ENCODE data around the gene AGTPBP1. TPM values are rescaled to one million over a fixed set of nuclear protein-coding genes. Genes with fewer than 3 reads are reported as not detected.
A peak's percentile ranks its signal among the peaks of the same experiment; 100 is the strongest.
"Not testable (repeated sequence)": the region's sequence is repeated elsewhere in the genome, so short reads cannot be mapped to it uniquely, and the experiment has no call there.

Gene AGTPBP1
- 18.0 and 20.9 TPM in 2 replicates for total RNA-seq
- long read RNA-seq, full-length matches to known transcripts = 9 of 42 reads
- long read RNA-seq, partial matches to known transcripts = 22 of 42 reads
- long read RNA-seq, other reads (novel, unspliced or antisense) = 11 of 42 reads

- H3K27ac Mint-ChIP-seq (ENCODE audit: unreplicated experiment) = peak within 1 kb of the TSS; percentile 81
- peak within 1 kb of the TSS; percentile 87 for H3K4me3 Mint-ChIP-seq (ENCODE audit: unreplicated experiment)
- peaks cover 12% of the 10 kb centered on the region for H3K27me3 Mint-ChIP-seq (ENCODE audit: unreplicated experiment)
- peaks cover 24% of the 10 kb centered on the region for H3K4me1 Mint-ChIP-seq (ENCODE audit: unreplicated experiment)
- H3K36me3 Mint-ChIP-seq (ENCODE audit: unreplicated experiment) = no peaks in the 10 kb centered on the region
- DNase-seq (ENCODE audit: extremely low spot score, unreplicated experiment) = peak; percentile 98
- no peaks in the 10 kb centered on the region for H3K9me3 Mint-ChIP-seq (ENCODE audit: unreplicated experiment)
- TF ChIP-seq CTCF (IDR thresholded peaks at IDR 0.05) = peak; percentile 17
Observed at GRCh38 chr9:85741875-85742596, at the start of gene AGTPBP1. AGTPBP1 (minus strand) TSS chr9:85741954; CDS start chr9:85712533, 29,421 bp downstream.

- H3K4me1 Mint-ChIP-seq (ENCODE audit: unreplicated experiment); H3K36me3 Mint-ChIP-seq (ENCODE audit: unreplicated experiment); H3K4me3 Mint-ChIP-seq (ENCODE audit: unreplicated experiment); H3K9me3 Mint-ChIP-seq (ENCODE audit: unreplicated experiment); DNase-seq (ENCODE audit: extremely low spot score, unreplicated experiment); H3K27ac Mint-ChIP-seq (ENCODE audit: unreplicated experiment): not testable (repeated sequence)
- peak; percentile 39 for TF ChIP-seq CTCF (IDR thresholded peaks at IDR 0.05)
- H3K27me3 Mint-ChIP-seq (ENCODE audit: unreplicated experiment) = peaks cover 16% of the 10 kb centered on the region
Observed at GRCh38 chr9:85786116-85786515, 44.4 kb upstream of the AGTPBP1 start.

- H3K27ac Mint-ChIP-seq (ENCODE audit: unreplicated experiment); H3K4me1 Mint-ChIP-seq (ENCODE audit: unreplicated experiment); H3K27me3 Mint-ChIP-seq (ENCODE audit: unreplicated experiment); H3K4me3 Mint-ChIP-seq (ENCODE audit: unreplicated experiment); DNase-seq (ENCODE audit: extremely low spot score, unreplicated experiment); H3K36me3 Mint-ChIP-seq (ENCODE audit: unreplicated experiment); H3K9me3 Mint-ChIP-seq (ENCODE audit: unreplicated experiment): not testable (repeated sequence)
Observed at GRCh38 chr9:85773844-85774243, 32.1 kb upstream of the AGTPBP1 start.

- not testable (repeated sequence) for H3K36me3 Mint-ChIP-seq (ENCODE audit: unreplicated experiment); H3K9me3 Mint-ChIP-seq (ENCODE audit: unreplicated experiment); DNase-seq (ENCODE audit: extremely low spot score, unreplicated experiment); H3K4me1 Mint-ChIP-seq (ENCODE audit: unreplicated experiment); H3K27ac Mint-ChIP-seq (ENCODE audit: unreplicated experiment); H3K4me3 Mint-ChIP-seq (ENCODE audit: unreplicated experiment)
- peaks cover 14% of the 10 kb centered on the region for H3K27me3 Mint-ChIP-seq (ENCODE audit: unreplicated experiment)
Observed at GRCh38 chr9:85761802-85762201, 20.0 kb upstream of the AGTPBP1 start.

GRCh38 chr9:85757716-85758115 lies 16.0 kb upstream of the AGTPBP1 start:
- not testable (repeated sequence) for H3K4me1 Mint-ChIP-seq (ENCODE audit: unreplicated experiment); DNase-seq (ENCODE audit: extremely low spot score, unreplicated experiment); H3K36me3 Mint-ChIP-seq (ENCODE audit: unreplicated experiment); H3K4me3 Mint-ChIP-seq (ENCODE audit: unreplicated experiment); H3K9me3 Mint-ChIP-seq (ENCODE audit: unreplicated experiment); H3K27ac Mint-ChIP-seq (ENCODE audit: unreplicated experiment)
- H3K27me3 Mint-ChIP-seq (ENCODE audit: unreplicated experiment) = peaks cover 22% of the 10 kb centered on the region

- H3K27ac Mint-ChIP-seq (ENCODE audit: unreplicated experiment); H3K9me3 Mint-ChIP-seq (ENCODE audit: unreplicated experiment); H3K36me3 Mint-ChIP-seq (ENCODE audit: unreplicated experiment); H3K4me1 Mint-ChIP-seq (ENCODE audit: unreplicated experiment); DNase-seq (ENCODE audit: extremely low spot score, unreplicated experiment); H3K4me3 Mint-ChIP-seq (ENCODE audit: unreplicated experiment): not testable (repeated sequence)
- peaks cover 22% of the 10 kb centered on the region for H3K27me3 Mint-ChIP-seq (ENCODE audit: unreplicated experiment)
Observed at GRCh38 chr9:85756216-85756615, 14.5 kb upstream of the AGTPBP1 start.

GRCh38 chr9:85746309-85746708 lies 4.6 kb upstream of the AGTPBP1 start:
- no peaks in the 10 kb centered on the region for H3K9me3 Mint-ChIP-seq (ENCODE audit: unreplicated experiment)
- no peak overlapping the region for H3K4me3 Mint-ChIP-seq (ENCODE audit: unreplicated experiment)
- H3K27ac Mint-ChIP-seq (ENCODE audit: unreplicated experiment) = no peak overlapping the region
- TF ChIP-seq CTCF (IDR thresholded peaks at IDR 0.05) = no peak
- H3K4me1 Mint-ChIP-seq (ENCODE audit: unreplicated experiment) = peaks cover 13% of the 10 kb centered on the region
- H3K36me3 Mint-ChIP-seq (ENCODE audit: unreplicated experiment) = no peaks in the 10 kb centered on the region
- peaks cover 28% of the 10 kb centered on the region for H3K27me3 Mint-ChIP-seq (ENCODE audit: unreplicated experiment)
- DNase-seq (ENCODE audit: extremely low spot score, unreplicated experiment) = no peak
